ENCODE data around the gene NECAB2.

DNA sequence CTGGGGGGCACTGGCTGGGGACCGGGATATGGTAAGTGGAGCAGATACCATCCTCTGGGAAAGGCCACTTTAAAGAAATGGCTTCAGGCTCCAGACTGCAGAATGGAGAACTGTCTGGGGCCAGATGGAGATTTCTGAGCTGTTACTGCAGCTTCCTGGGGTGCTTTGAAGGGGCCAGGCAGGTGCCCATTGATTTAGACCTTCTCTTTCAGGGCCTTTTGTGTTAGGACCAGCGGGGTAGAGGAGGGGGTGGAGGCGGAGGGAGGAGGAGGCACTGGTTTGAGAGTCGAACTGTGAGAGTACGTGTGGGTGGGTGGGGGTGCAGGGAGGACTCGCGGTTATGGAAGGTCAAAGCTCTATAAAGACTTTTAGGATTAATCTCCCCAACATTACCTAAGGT is 11.4 kb downstream of the NECAB2 start:
- no peak for TF ChIP-seq EZH2phosphoT487 (IDR thresholded peaks at IDR 0.05; ENCODE audit: insufficient read depth, low read depth)
- no peak for TF ChIP-seq EZH2 (IDR thresholded peaks at IDR 0.05; ENCODE audit: insufficient read depth, poor library complexity, severe bottlenecking)

All from GM23248 (cell line).